Neural cell (in vitro differentiated cells): ENCODE measurements around the gene ABHD8.
A peak's percentile ranks its signal among the peaks of the same experiment; 100 is the strongest.

Source experiments
- EP300 ChIP-seq: fragments of 450-650 bp; conservative IDR thresholded peaks from 2 replicates; pipeline ENCODE4 v1.6.1; 2014; ENCODE audit warnings: antibody characterized with exemption, mild to moderate bottlenecking, moderate library complexity; ENCODE audit not compliant: poor library complexity, severe bottlenecking
- POLR2AphosphoS5 ChIP-seq: IDR thresholded peaks from 2 replicates; pipeline ENCODE4 v1.6.1; 2012
- TF ChIP-seq, protein P1 (sequence below): fragments of 450-650 bp; IDR thresholded peaks from 2 replicates; pipeline ENCODE4 v1.5.1; 2014; ENCODE audit warnings: antibody characterized with exemption, mild to moderate bottlenecking, moderate library complexity; ENCODE audit not compliant: poor library complexity, severe bottlenecking

DNA sequence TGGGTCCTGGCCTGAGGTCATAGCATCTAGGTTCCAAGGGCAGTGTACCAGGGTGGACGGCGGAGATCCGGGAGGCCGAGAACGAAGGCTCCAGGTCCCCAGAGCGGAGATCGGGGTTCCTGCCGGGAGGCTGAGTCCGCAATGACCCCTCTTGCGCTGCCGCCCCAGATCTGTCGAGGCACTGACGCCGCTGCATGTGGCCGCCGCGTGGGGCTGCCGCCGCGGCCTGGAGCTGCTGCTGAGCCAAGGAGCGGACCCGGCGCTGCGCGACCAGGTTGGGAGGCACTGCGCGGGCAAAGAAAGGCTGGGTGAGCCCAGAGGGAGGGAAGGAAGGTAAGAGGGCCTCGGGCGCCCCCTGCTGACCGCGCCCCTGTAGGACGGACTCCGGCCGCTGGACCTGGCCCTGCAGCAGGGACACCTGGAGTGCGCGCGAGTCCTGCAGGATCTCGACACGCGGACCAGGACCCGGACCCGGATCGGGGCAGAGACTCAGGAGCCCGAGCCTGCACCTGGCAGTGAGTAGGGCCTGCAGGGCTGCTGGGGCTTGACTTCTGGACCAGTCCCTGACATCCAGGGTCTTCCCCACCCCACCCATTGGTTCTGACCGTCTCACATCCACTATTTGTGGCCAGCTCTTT is 20.6 kb downstream of the ABHD8 start:
- TF ChIP-seq, protein P1, sequence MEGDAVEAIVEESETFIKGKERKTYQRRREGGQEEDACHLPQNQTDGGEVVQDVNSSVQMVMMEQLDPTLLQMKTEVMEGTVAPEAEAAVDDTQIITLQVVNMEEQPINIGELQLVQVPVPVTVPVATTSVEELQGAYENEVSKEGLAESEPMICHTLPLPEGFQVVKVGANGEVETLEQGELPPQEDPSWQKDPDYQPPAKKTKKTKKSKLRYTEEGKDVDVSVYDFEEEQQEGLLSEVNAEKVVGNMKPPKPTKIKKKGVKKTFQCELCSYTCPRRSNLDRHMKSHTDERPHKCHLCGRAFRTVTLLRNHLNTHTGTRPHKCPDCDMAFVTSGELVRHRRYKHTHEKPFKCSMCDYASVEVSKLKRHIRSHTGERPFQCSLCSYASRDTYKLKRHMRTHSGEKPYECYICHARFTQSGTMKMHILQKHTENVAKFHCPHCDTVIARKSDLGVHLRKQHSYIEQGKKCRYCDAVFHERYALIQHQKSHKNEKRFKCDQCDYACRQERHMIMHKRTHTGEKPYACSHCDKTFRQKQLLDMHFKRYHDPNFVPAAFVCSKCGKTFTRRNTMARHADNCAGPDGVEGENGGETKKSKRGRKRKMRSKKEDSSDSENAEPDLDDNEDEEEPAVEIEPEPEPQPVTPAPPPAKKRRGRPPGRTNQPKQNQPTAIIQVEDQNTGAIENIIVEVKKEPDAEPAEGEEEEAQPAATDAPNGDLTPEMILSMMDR, result peak; percentile 79
- no peak for TF ChIP-seq EP300
- TF ChIP-seq POLR2AphosphoS5, result no peak
